Measurements from ENCODE around the gene C5orf22. TPM values are rescaled to one million over a fixed set of nuclear protein-coding genes. Genes with fewer than 3 reads are reported as not detected.

The C5orf22 gene
- total RNA-seq, 1 donor from 2014 or later: 24.1 TPM

- no peak for ATAC-seq
- H3K4me3 ChIP-seq: no peak overlapping the region
- H3K36me3 ChIP-seq: peaks cover 54% of the 10 kb centered on the region
- H3K27ac ChIP-seq: no peak overlapping the region
- no peak for TF ChIP-seq CTCF (IDR thresholded peaks at IDR 0.05)
- no peaks in the 10 kb centered on the region for H3K27me3 ChIP-seq
- no peaks in the 10 kb centered on the region for H3K9me3 ChIP-seq
- DNase-seq: no peak
- intact Hi-C loops (cut with DNase I): no loop called here
- H3K4me1 ChIP-seq: no peaks in the 10 kb centered on the region
Measured at GRCh38 chr5:31553863-31554262, 21.8 kb downstream of the C5orf22 start.

GRCh38 chr5:31554552-31554951 lies 22.5 kb downstream of the C5orf22 start:
- TF ChIP-seq CTCF (IDR thresholded peaks at IDR 0.05): no peak
- intact Hi-C loops (cut with DNase I): no loop called here

GRCh38 chr5:31556461-31556860 lies 24.4 kb downstream of the C5orf22 start:
- DNase-seq (no peak), ATAC-seq (no peak)
- H3K4me3 ChIP-seq: no peak overlapping the region
- no peaks in the 10 kb centered on the region for H3K9me3 ChIP-seq
- peaks cover 38% of the 10 kb centered on the region for H3K36me3 ChIP-seq
- TF ChIP-seq CTCF (IDR thresholded peaks at IDR 0.05): no peak
- intact Hi-C loops (cut with DNase I): no loop called here
- no peaks in the 10 kb centered on the region for H3K4me1 ChIP-seq
- no peaks in the 10 kb centered on the region for H3K27me3 ChIP-seq
- no peak overlapping the region for H3K27ac ChIP-seq

More at GRCh38 chr5:31554552-31554951, 22.5 kb downstream of the C5orf22 start:
- H3K9me3 ChIP-seq: no peaks in the 10 kb centered on the region
- H3K27me3 ChIP-seq: no peaks in the 10 kb centered on the region
- H3K4me3 ChIP-seq: no peak overlapping the region
- no peaks in the 10 kb centered on the region for H3K4me1 ChIP-seq
- DNase-seq (no peak), ATAC-seq (no peak)
- peaks cover 50% of the 10 kb centered on the region for H3K36me3 ChIP-seq
- no peak overlapping the region for H3K27ac ChIP-seq

GRCh38 chr5:31559942-31560341 lies 27.8 kb downstream of the C5orf22 start:
- Histone ChIP-seq H3K9me3 (no peaks in the 10 kb centered on the region), H3K4me3 (no peak overlapping the region), H3K4me1 (no peaks in the 10 kb centered on the region), H3K36me3 (peaks cover 8% of the 10 kb centered on the region), H3K27ac (no peak overlapping the region), H3K27me3 (no peaks in the 10 kb centered on the region)
- no peak for TF ChIP-seq CTCF (IDR thresholded peaks at IDR 0.05)
- DNase-seq: no peak
- no peak for ATAC-seq
- intact Hi-C loops (cut with DNase I): no loop called here

- no peak for ATAC-seq
Measured at GRCh38 chr5:31561946-31562345, 29.8 kb downstream of the C5orf22 start.

More at GRCh38 chr5:31561946-31562345, 29.8 kb downstream of the C5orf22 start:
- Histone ChIP-seq H3K27ac (no peak overlapping the region), H3K4me3 (no peak overlapping the region), H3K27me3 (no peaks in the 10 kb centered on the region), H3K36me3 (no peaks in the 10 kb centered on the region), H3K4me1 (no peaks in the 10 kb centered on the region), H3K9me3 (no peaks in the 10 kb centered on the region)
- intact Hi-C loops (cut with DNase I): no loop called here
- no peak for TF ChIP-seq CTCF (IDR thresholded peaks at IDR 0.05)
- no peak for DNase-seq
